ENCODE data around the gene SYF2. TPM values are rescaled to one million over a fixed set of nuclear protein-coding genes. Genes with fewer than 3 reads are reported as not detected.
"Not testable (repeated sequence)": the region's sequence is repeated elsewhere in the genome, so short reads cannot be mapped to it uniquely, and the experiment has no call there.

Gene SYF2
- total RNA-seq (2021): 28.8 and 30.2 TPM in 2 replicates
- Bru-seq, nascent RNA: percentile 74 among the genes with signal in this experiment
- percentile 78 among the genes with signal in this experiment for BruChase-seq, experiment 1, labeled RNA remaining after a 2-hour chase
- BruChase-seq, experiment 2, labeled RNA remaining after a 6-hour chase: percentile 82 among the genes with signal in this experiment
- long read RNA-seq, transcript SYF2-201 (7 exons, 1,345 nt): major isoform, 52 of 60 reads
- long read RNA-seq, partial matches to known transcripts: 4 of 60 reads
- long read RNA-seq, other reads (novel, unspliced or antisense): 2 of 60 reads

GRCh38 chr1:25232027-25232865, at the start of gene SYF2:
TSS of gene SYF2 (minus strand) at chr1:25232502. CDS start at chr1:25232467, 35 bp downstream.
- H3K9me3 ChIP-seq (ENCODE audit: low read depth, low read length, poor library complexity, severe bottlenecking): no peaks in the 10 kb centered on the region
- H3K27me3 ChIP-seq (replicated peaks; ENCODE audit: insufficient read depth, low read depth, low read length, poor library complexity): no peaks in the 10 kb centered on the region
- DNase-seq (ENCODE audit: low spot score): peak; percentile 97
- ChIA-PET CTCF (no interaction called here), POLR2A (ENCODE audit: low non-redundant PET) (interaction anchor here (1.7 kb wide), 1 partner anchor 15 kb away, joined by 8 read pairs; the partner anchor contains the start of gene RSRP1)
- peaks cover 18% of the 10 kb centered on the region for H3K36me3 ChIP-seq (ENCODE audit: insufficient read depth, low read length, poor library complexity, severe bottlenecking)
- peak within 1 kb of the TSS; percentile 66 for H3K4me3 ChIP-seq (ENCODE audit: low read depth, low read length, poor library complexity, severe bottlenecking)
- peaks cover 12% of the 10 kb centered on the region for H3K4me1 ChIP-seq (ENCODE audit: insufficient read depth, low read length, poor library complexity, severe bottlenecking)
- TSS peak; percentile 75 for BruUV-seq (replicated peaks)
- intact Hi-C loops (cut with micrococcal nuclease; ENCODE audit: unreplicated experiment): no loop called here
- H3K27ac ChIP-seq (ENCODE audit: low read depth, low read length, poor library complexity, severe bottlenecking): peak within 1 kb of the TSS; percentile 82
- no peak for TF ChIP-seq EZH2 (IDR thresholded peaks at IDR 0.05; ENCODE audit: borderline replicate concordance, low read depth, low read length, poor library complexity, severe bottlenecking)
- no peak for TF ChIP-seq CTCF (conservative IDR thresholded peaks at IDR 0.05; ENCODE audit: low read depth, low read length)

- H3K27ac ChIP-seq (ENCODE audit: low read depth, low read length, poor library complexity, severe bottlenecking); DNase-seq (ENCODE audit: low spot score); intact Hi-C loops (cut with micrococcal nuclease; ENCODE audit: unreplicated experiment); H3K27me3 ChIP-seq (replicated peaks; ENCODE audit: insufficient read depth, low read depth, low read length, poor library complexity); H3K36me3 ChIP-seq (ENCODE audit: insufficient read depth, low read length, poor library complexity, severe bottlenecking); POLR2A ChIA-PET (ENCODE audit: low non-redundant PET); H3K4me1 ChIP-seq (ENCODE audit: insufficient read depth, low read length, poor library complexity, severe bottlenecking); CTCF ChIA-PET; H3K9me3 ChIP-seq (ENCODE audit: low read depth, low read length, poor library complexity, severe bottlenecking); BruUV-seq (replicated peaks); H3K4me3 ChIP-seq (ENCODE audit: low read depth, low read length, poor library complexity, severe bottlenecking): not testable (repeated sequence)
Observed at GRCh38 chr1:25279693-25280111, 47.4 kb upstream of the SYF2 start.

- DNase-seq (ENCODE audit: low spot score); CTCF ChIA-PET; intact Hi-C loops (cut with micrococcal nuclease; ENCODE audit: unreplicated experiment); H3K4me3 ChIP-seq (ENCODE audit: low read depth, low read length, poor library complexity, severe bottlenecking); H3K36me3 ChIP-seq (ENCODE audit: insufficient read depth, low read length, poor library complexity, severe bottlenecking); H3K4me1 ChIP-seq (ENCODE audit: insufficient read depth, low read length, poor library complexity, severe bottlenecking); H3K27me3 ChIP-seq (replicated peaks; ENCODE audit: insufficient read depth, low read depth, low read length, poor library complexity); H3K27ac ChIP-seq (ENCODE audit: low read depth, low read length, poor library complexity, severe bottlenecking); POLR2A ChIA-PET (ENCODE audit: low non-redundant PET); H3K9me3 ChIP-seq (ENCODE audit: low read depth, low read length, poor library complexity, severe bottlenecking); BruUV-seq (replicated peaks): not testable (repeated sequence)
Observed at GRCh38 chr1:25278790-25279189, 46.5 kb upstream of the SYF2 start.

GRCh38 chr1:25278358-25278757, 46.1 kb upstream of the SYF2 start:
- DNase-seq (ENCODE audit: low spot score); H3K4me3 ChIP-seq (ENCODE audit: low read depth, low read length, poor library complexity, severe bottlenecking); H3K4me1 ChIP-seq (ENCODE audit: insufficient read depth, low read length, poor library complexity, severe bottlenecking); H3K36me3 ChIP-seq (ENCODE audit: insufficient read depth, low read length, poor library complexity, severe bottlenecking); intact Hi-C loops (cut with micrococcal nuclease; ENCODE audit: unreplicated experiment); POLR2A ChIA-PET (ENCODE audit: low non-redundant PET); BruUV-seq (replicated peaks); H3K27ac ChIP-seq (ENCODE audit: low read depth, low read length, poor library complexity, severe bottlenecking); H3K27me3 ChIP-seq (replicated peaks; ENCODE audit: insufficient read depth, low read depth, low read length, poor library complexity); CTCF ChIA-PET; H3K9me3 ChIP-seq (ENCODE audit: low read depth, low read length, poor library complexity, severe bottlenecking): not testable (repeated sequence)

- H3K36me3 ChIP-seq (ENCODE audit: insufficient read depth, low read length, poor library complexity, severe bottlenecking); H3K27ac ChIP-seq (ENCODE audit: low read depth, low read length, poor library complexity, severe bottlenecking); CTCF ChIA-PET; H3K27me3 ChIP-seq (replicated peaks; ENCODE audit: insufficient read depth, low read depth, low read length, poor library complexity); DNase-seq (ENCODE audit: low spot score); H3K4me1 ChIP-seq (ENCODE audit: insufficient read depth, low read length, poor library complexity, severe bottlenecking); BruUV-seq (replicated peaks); intact Hi-C loops (cut with micrococcal nuclease; ENCODE audit: unreplicated experiment); POLR2A ChIA-PET (ENCODE audit: low non-redundant PET); H3K9me3 ChIP-seq (ENCODE audit: low read depth, low read length, poor library complexity, severe bottlenecking); H3K4me3 ChIP-seq (ENCODE audit: low read depth, low read length, poor library complexity, severe bottlenecking): not testable (repeated sequence)
Observed at GRCh38 chr1:25277295-25277694, 45.0 kb upstream of the SYF2 start.

- H3K4me3 ChIP-seq (ENCODE audit: low read depth, low read length, poor library complexity, severe bottlenecking); DNase-seq (ENCODE audit: low spot score); H3K27me3 ChIP-seq (replicated peaks; ENCODE audit: insufficient read depth, low read depth, low read length, poor library complexity); H3K9me3 ChIP-seq (ENCODE audit: low read depth, low read length, poor library complexity, severe bottlenecking); BruUV-seq (replicated peaks); POLR2A ChIA-PET (ENCODE audit: low non-redundant PET); CTCF ChIA-PET; H3K36me3 ChIP-seq (ENCODE audit: insufficient read depth, low read length, poor library complexity, severe bottlenecking); H3K27ac ChIP-seq (ENCODE audit: low read depth, low read length, poor library complexity, severe bottlenecking); intact Hi-C loops (cut with micrococcal nuclease; ENCODE audit: unreplicated experiment); H3K4me1 ChIP-seq (ENCODE audit: insufficient read depth, low read length, poor library complexity, severe bottlenecking): not testable (repeated sequence)
Observed at GRCh38 chr1:25275648-25276047, 43.3 kb upstream of the SYF2 start.

All from A673 (cell line).